Left renal cortex interstitium (tissue), 4 donors: Measurements from ENCODE around the gene OGFOD3. TPM values are rescaled to one million over a fixed set of nuclear protein-coding genes. Genes with fewer than 3 reads are reported as not detected.

Experiments
- DNase-seq, 4 donors: peaks; one replicate each; pipeline ENCODE4 v3.0.0-alpha.2; 2013; ENCODE audit warnings: low read depth in 4 of 4, low spot score in 2 of 4, missing footprints in 1 of 4
- polyA plus RNA-seq, 4 donors: library from polyadenylated mRNA; unstranded; fragments of 120-200 nt; gene quantifications; one replicate each; pipeline ENCODE4 v1.2.1, GENCODE V29; 2013; ENCODE audit not compliant: insufficient read length in 4 of 4

The OGFOD3 gene
- polyA plus RNA-seq, 4 donors, result 25.0 to 28.6 (median 26.5) TPM

GRCh38 chr17:82447876-82448275, 29.5 kb upstream of the OGFOD3 start:
- DNase-seq, result no peak

- DNase-seq, result no peak
Measured at GRCh38 chr17:82446649-82447048, 28.3 kb upstream of the OGFOD3 start.

GRCh38 chr17:82446124-82446523, 27.7 kb upstream of the OGFOD3 start:
- DNase-seq, result no peak

GRCh38 chr17:82445542-82445941, 27.2 kb upstream of the OGFOD3 start:
- no peak for DNase-seq

- no peak for DNase-seq
Measured at GRCh38 chr17:82444941-82445521, 26.6 kb upstream of the OGFOD3 start.

- DNase-seq, result no peak
Measured at GRCh38 chr17:82444284-82444893, 26.0 kb upstream of the OGFOD3 start.

GRCh38 chr17:82443465-82444283, 25.3 kb upstream of the OGFOD3 start:
- DNase-seq, result no peak

GRCh38 chr17:82442643-82443464, 24.5 kb upstream of the OGFOD3 start:
- no peak for DNase-seq

- DNase-seq, result no peak
Measured at GRCh38 chr17:82441691-82442487, 23.5 kb upstream of the OGFOD3 start.

GRCh38 chr17:82440991-82441627, 22.7 kb upstream of the OGFOD3 start:
- no peak for DNase-seq

GRCh38 chr17:82440469-82440981, 22.1 kb upstream of the OGFOD3 start:
- DNase-seq, result no peak

GRCh38 chr17:82439829-82440365, 21.5 kb upstream of the OGFOD3 start:
- no peak for DNase-seq

- no peak for DNase-seq
Measured at GRCh38 chr17:82439194-82439828, 20.9 kb upstream of the OGFOD3 start.

GRCh38 chr17:82438401-82439193, 20.2 kb upstream of the OGFOD3 start:
- DNase-seq, result no peak

- no peak for DNase-seq
Measured at GRCh38 chr17:82437325-82437668, 18.9 kb upstream of the OGFOD3 start.

GRCh38 chr17:82436601-82437324, 18.4 kb upstream of the OGFOD3 start:
- no peak for DNase-seq
